ENCODE data around the gene INSIG2.

Gene INSIG2

GRCh38 chr2:118131771-118132170 is 43.5 kb downstream of the INSIG2 start:
- no peak for DNase-seq

- no peak for DNase-seq
Measured at GRCh38 chr2:118133916-118134315, 45.6 kb downstream of the INSIG2 start.

- no peak for DNase-seq
Measured at GRCh38 chr2:118134650-118135049, 46.4 kb downstream of the INSIG2 start.

GRCh38 chr2:118145207-118145606 is 56.9 kb downstream of the INSIG2 start:
- DNase-seq = no peak

GRCh38 chr2:118145806-118146205 is 57.5 kb downstream of the INSIG2 start:
- DNase-seq = no peak

- no peak for DNase-seq
Measured at GRCh38 chr2:118146315-118147283, 58.3 kb downstream of the INSIG2 start.

- no peak for DNase-seq
Measured at GRCh38 chr2:118148133-118148532, 59.9 kb downstream of the INSIG2 start.

- DNase-seq = peak; percentile 30
Measured at GRCh38 chr2:118148809-118149208, 60.5 kb downstream of the INSIG2 start.

- DNase-seq = no peak
Measured at GRCh38 chr2:118150294-118150693, 62.0 kb downstream of the INSIG2 start.

GRCh38 chr2:118151831-118152230 is 63.6 kb downstream of the INSIG2 start:
- no peak for DNase-seq

- no peak for DNase-seq
Measured at GRCh38 chr2:118153433-118153832, 65.2 kb downstream of the INSIG2 start.

- DNase-seq = no peak
Measured at GRCh38 chr2:118154176-118154575, 65.9 kb downstream of the INSIG2 start.

Data from fibroblast of skin of right biceps (primary cell).